RWPE1 (cell line): Measurements from ENCODE around the gene ACAD10.

Experiments used
- CTCF ChIA-PET: fragments of 350-600 bp; sonication (Branson Sonifier 250); formaldehyde crosslinking; extraction: SDS; loops from one replicate; lab custom pipeline; 2021; lab: Yijun Ruan, JAX
- POLR2A ChIA-PET: fragments of 400-600 bp; formaldehyde crosslinking; extraction: SDS; loops from one replicate; lab custom pipeline; 2020; ENCODE audit warnings: antibody characterized with exemption; ENCODE audit not compliant: low non-redundant PET; lab: Yijun Ruan, JAX
- DNase-seq: peaks from one replicate; pipeline ENCODE4 v3.0.0; 2012; ENCODE audit warnings: low spot score
- H3K27ac ChIP-seq: fragments of 450-650 bp; 2 replicates; pipeline ENCODE4 v1.5.1; 2017
- CTCF ChIP-seq: fragments of 450-650 bp; conservative IDR thresholded peaks from 2 replicates; pipeline ENCODE4 v1.5.1; 2017; ENCODE audit warnings: low read depth, mild to moderate bottlenecking

ACAD10 gene

GRCh38 chr12:111767362-111768158, 81.7 kb downstream of the ACAD10 start:
- H3K27ac ChIP-seq, result peak overlapping the region; percentile 76
- no peak for TF ChIP-seq CTCF
- DNase-seq, result peak; percentile 61
- CTCF ChIA-PET, result interaction anchor here (0.5 to 1.6 kb wide), 3 partner anchors 9 to 48 kb away, joined by 3 read pairs; no protein-coding TSS in a partner anchor
- POLR2A ChIA-PET, result interaction anchor here (0.7 kb wide), 1 partner anchor 44 kb away, joined by 3 read pairs; no protein-coding TSS in a partner anchor

- ChIA-PET POLR2A (no interaction called here), CTCF (interaction anchor here (1.0 kb wide), 1 partner anchor 15 kb away, joined by 3 read pairs; no protein-coding TSS in a partner anchor)
Observed at GRCh38 chr12:111768159-111768895, 82.5 kb downstream of the ACAD10 start.

GRCh38 chr12:111769599-111769998, 83.7 kb downstream of the ACAD10 start:
- TF ChIP-seq CTCF, result no peak
- ChIA-PET POLR2A (no interaction called here), CTCF (no interaction called here)
- no peak overlapping the region for H3K27ac ChIP-seq
- no peak for DNase-seq

More at GRCh38 chr12:111768159-111768895, 82.5 kb downstream of the ACAD10 start:
- no peak for DNase-seq
- no peak for TF ChIP-seq CTCF
- peak overlapping the region; percentile 16; the same call in 1 of the 2 replicates for H3K27ac ChIP-seq

- no peak for TF ChIP-seq CTCF
- ChIA-PET POLR2A (no interaction called here), CTCF (interaction anchor here (0.6 to 0.7 kb wide), 3 partner anchors 20 to 45 kb away, joined by 3 to 6 read pairs (median 3); no protein-coding TSS in a partner anchor)
- H3K27ac ChIP-seq, result peak overlapping the region; percentile 97
- DNase-seq, result peak; percentile 64
Observed at GRCh38 chr12:111773801-111774551, 88.1 kb downstream of the ACAD10 start.

- peak overlapping the region; percentile 97 for H3K27ac ChIP-seq
- no peak for TF ChIP-seq CTCF
- POLR2A ChIA-PET, result interaction anchor here (0.5 kb wide), 1 partner anchor 12 kb away, joined by 4 read pairs; no protein-coding TSS in a partner anchor
- CTCF ChIA-PET, result no interaction called here
- peak; percentile 26 for DNase-seq
Observed at GRCh38 chr12:111775205-111776193, 89.6 kb downstream of the ACAD10 start.
